Measurements from ENCODE around the gene POMP.
"Not testable (repeated sequence)": the region's sequence is repeated elsewhere in the genome, so short reads cannot be mapped to it uniquely, and the experiment has no call there.

Gene POMP

GRCh38 chr13:28638756-28639155 is 20.2 kb upstream of the POMP start:
- DNase-seq: no peak

- no peak for DNase-seq
These were observed 17.9 kb upstream of the POMP start for GRCh38 chr13:28640861-28641599.

- DNase-seq: no peak
These were observed 17.4 kb upstream of the POMP start for GRCh38 chr13:28641600-28641926.

- no peak for DNase-seq
These were observed 8.6 kb upstream of the POMP start for GRCh38 chr13:28650284-28650683.

GRCh38 chr13:28651810-28652401 is 7.0 kb upstream of the POMP start:
- DNase-seq: no peak

- no peak for DNase-seq
These were observed 5.8 kb upstream of the POMP start for GRCh38 chr13:28653111-28653510.

- no peak for DNase-seq
These were observed 4.7 kb upstream of the POMP start for GRCh38 chr13:28654276-28654675.

DNA sequence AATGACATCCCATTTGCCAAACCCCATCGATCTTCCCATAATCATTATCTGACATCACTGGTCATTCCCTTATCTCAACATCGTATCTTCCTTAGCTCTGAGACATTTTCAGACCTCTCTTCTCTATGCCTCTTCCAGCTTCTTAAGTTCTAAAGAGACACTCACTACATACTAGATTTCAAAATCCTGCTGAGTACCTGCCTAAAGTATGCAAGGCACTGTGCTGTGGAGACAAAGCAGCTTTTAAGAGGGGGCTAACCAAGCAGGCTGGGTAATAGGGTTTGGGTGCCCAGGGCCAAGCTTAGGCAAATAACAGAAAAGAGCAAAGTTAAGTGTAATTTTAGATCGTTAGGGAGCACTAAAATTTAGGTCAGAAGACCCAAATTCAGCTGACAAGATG is 3.4 kb upstream of the POMP start:
- no peak for DNase-seq

GRCh38 chr13:28657784-28658538 is 969 bp upstream of the POMP start:
- no peak for DNase-seq

GRCh38 chr13:28658539-28658795 is 463 bp upstream of the POMP start:
- no peak for DNase-seq

- DNase-seq: no peak
These were observed 666 bp downstream of the POMP start for GRCh38 chr13:28659621-28659970.

GRCh38 chr13:28666897-28667488 is 8.1 kb downstream of the POMP start:
- DNase-seq: no peak

GRCh38 chr13:28671126-28671792 is 12.3 kb downstream of the POMP start:
- no peak for DNase-seq

DNA sequence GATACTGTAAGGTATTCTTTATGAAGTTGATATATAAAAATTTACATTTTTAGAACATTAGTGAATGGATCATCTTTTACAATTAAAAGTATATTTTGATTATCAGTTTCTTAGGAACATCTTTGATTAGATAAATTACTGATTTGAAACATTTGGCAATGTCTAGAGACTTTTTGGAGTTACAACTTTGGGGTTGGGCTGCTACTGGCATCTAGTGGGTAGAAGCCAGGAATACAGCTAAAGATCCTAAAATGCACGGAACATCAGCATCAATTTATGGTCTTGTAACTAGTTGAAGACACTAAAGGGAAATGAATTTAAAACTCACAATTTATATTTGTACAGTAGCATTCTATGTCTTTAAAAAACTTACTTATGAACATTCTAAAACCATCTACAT is 19.9 kb downstream of the POMP start:
- no peak for DNase-seq

- no peak for DNase-seq
These were observed 20.7 kb downstream of the POMP start for GRCh38 chr13:28679628-28680027.

GRCh38 chr13:28680541-28680940 is 21.6 kb downstream of the POMP start:
- DNase-seq: no peak

DNA sequence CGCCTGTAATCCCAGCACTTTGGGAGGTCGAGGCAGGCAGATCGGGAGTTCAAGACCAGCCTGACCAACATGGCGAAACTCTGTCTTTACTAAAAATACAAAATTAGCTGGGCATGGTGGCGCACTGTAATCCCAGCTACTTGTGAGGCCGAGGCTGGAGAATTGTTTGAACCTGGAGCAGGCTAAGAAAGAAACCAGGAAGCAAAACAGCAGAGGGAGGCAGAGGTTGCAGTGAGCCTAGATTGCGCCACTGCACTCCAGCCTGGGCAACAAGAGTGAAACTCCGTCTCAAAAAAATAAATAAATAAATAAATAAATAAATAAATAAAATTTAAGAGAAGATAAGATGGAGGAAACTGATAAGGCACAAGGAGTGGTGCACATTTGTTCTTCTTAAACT is 24.2 kb downstream of the POMP start:
- DNase-seq: not testable (repeated sequence)

DNA sequence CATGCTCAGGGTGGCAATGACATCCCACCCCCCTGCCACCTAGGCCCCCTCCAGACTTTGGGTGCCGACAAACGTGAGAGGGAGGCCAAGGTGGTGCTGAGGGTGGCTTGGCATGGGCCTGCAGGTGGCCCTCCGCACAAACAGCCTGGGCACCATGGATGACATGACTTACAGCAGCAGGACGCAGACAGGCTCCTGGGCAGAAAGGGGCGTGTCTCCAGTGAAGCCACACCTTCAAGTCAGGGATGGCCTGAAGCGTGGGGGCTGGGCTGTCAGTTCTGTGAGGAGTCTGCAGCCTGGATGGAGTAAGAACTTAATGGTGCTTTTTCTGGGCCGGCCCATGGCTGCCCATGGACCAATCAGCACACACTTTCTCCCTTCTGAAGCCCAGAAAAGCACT is 25.3 kb downstream of the POMP start:
- no peak for DNase-seq

DNA sequence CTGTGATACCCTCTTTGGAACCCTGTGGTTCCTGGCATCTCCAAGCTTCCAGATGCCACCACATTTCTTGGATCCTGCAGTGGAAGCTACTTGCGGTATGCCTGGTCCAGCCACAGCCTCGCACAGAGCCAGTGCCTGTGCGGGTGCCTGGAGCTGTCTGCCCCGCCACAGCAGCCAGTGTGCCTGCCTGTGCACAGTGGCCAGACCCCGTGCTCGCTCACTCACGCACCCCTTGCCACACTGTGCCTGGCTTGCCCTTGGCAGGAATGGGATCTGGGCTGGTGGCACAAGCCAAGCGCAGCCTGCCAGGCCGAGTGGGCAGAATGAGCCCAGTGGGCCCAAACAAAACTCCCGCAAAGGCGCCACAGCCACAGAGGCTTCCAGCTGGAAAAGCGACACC is 26.2 kb downstream of the POMP start:
- DNase-seq: no peak

DNA sequence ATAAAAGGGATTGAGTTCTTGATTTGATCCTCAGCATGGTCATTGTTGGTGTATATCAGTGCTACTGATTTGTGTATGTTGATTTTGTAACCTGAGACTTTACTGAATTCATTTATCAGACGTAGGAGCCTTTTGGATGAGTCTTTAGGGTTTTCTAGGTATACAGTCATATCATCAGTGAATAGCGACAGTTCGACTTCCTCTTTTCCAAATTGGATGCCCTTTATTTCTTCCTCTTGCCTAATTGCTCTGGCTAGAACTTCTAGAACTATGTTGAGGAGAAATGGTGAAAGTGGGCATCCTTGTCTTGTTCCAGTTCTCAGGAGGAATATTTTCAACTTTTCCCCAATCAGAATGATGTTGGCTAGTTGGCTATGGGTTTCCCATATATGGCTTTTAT is 27.0 kb downstream of the POMP start:
- no peak for DNase-seq

DNA sequence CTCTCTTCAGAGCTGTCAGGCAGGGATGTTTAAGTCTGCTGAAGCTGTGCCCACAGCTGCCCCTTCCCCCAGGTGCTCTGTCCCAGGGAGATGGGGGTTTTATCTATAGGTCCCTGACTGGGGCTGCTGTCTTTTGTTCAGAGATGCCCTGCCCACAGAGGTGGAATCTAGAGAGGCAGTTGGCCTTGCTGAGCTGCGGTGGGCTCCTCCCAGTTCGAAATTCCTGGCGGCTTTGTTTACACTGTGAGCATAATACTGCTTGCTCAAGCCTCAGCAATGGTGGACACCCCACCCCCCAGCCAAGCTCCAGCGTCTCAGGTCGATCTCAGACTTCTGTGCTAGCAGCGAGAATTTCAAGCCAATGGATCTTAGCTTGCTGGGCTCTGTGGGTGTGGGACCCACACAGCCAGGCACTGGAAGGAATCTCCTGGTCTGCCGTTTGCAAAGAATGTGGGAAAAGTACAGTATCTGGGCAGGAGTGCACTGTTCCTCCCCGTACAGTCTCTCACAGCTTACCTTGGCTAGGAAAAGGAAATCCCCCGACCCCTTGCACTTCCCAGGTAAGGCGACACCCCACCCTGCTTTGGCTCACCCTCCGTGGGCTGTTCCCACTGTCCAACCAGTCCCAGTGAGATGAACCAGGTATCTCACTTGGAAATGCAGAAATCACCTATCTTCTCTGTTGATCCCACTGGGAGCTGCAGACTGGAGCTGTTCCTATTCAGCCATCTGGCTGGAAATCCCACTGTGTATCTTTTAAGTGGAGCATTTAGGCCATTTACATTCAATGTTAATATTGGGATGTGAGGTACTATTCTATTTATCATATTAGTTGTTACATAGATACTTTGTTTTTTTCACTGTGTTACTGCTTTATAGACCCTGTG is 34.9 kb downstream of the POMP start:
- DNase-seq: not testable (repeated sequence)

- no peak for DNase-seq
These were observed 38.5 kb downstream of the POMP start for GRCh38 chr13:28697441-28697840.

DNA sequence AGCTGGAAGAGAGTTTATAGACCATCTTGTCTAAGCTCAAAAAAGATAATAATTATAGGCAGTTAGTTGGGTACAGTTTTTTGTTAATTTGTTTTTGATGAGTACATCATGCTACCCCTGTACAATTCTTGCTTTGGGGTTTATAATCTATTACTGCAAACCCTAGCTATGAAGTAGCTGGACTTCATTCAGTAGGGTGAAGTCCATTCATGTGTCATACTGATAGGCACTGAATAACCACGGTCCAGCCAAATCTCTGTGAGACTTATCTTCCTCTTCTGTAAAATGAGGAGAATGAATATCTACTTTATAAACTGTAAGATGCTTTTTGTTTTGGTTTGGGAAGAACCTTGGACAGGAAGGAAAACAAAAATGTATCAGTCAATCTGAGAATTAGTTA is 40.3 kb downstream of the POMP start:
- no peak for DNase-seq
